ENCODE results near the gene ATP7B.
"Not testable (repeated sequence)": the region's sequence is repeated elsewhere in the genome, so short reads cannot be mapped to it uniquely, and the experiment has no call there.

The ATP7B gene

GRCh38 chr13:52010890-52011631 lies at the start of gene ATP7B:
TSS of gene ATP7B (minus strand) at chr13:52011450. CDS start at chr13:52011337, 113 bp downstream.
- DNase-seq: no peak

GRCh38 chr13:52053460-52053859 lies 42.2 kb upstream of the ATP7B start:
- DNase-seq: no peak

GRCh38 chr13:52051400-52051799 lies 40.1 kb upstream of the ATP7B start:
- DNase-seq: no peak

- no peak for DNase-seq
Observed at GRCh38 chr13:52048516-52048915, 37.3 kb upstream of the ATP7B start.

GRCh38 chr13:52047463-52047862 lies 36.2 kb upstream of the ATP7B start:
- DNase-seq: no peak

GRCh38 chr13:52043675-52044074 lies 32.4 kb upstream of the ATP7B start:
- no peak for DNase-seq

GRCh38 chr13:52036037-52036436 lies 24.8 kb upstream of the ATP7B start:
- DNase-seq: no peak

- peak; percentile 53 for DNase-seq
Observed at GRCh38 chr13:52034616-52035226, 23.5 kb upstream of the ATP7B start.

GRCh38 chr13:52033039-52033438 lies 21.8 kb upstream of the ATP7B start:
- no peak for DNase-seq

GRCh38 chr13:52030401-52030800 lies 19.2 kb upstream of the ATP7B start:
- DNase-seq: not testable (repeated sequence)

GRCh38 chr13:52029569-52029968 lies 18.3 kb upstream of the ATP7B start:
- DNase-seq: peak; percentile 1

GRCh38 chr13:52027832-52028231 lies 16.6 kb upstream of the ATP7B start:
- DNase-seq: no peak

GRCh38 chr13:52026246-52026626 lies 15.0 kb upstream of the ATP7B start:
- no peak for DNase-seq

- DNase-seq: no peak
Observed at GRCh38 chr13:52025475-52026245, 14.4 kb upstream of the ATP7B start.

- DNase-seq: no peak
Observed at GRCh38 chr13:52024481-52024880, 13.2 kb upstream of the ATP7B start, which contains the start of gene UTP14C. TSS of gene UTP14C (plus strand) at chr13:52024691. CDS start at chr13:52028805, 4,114 bp downstream.

GRCh38 chr13:52022356-52022755 lies 11.1 kb upstream of the ATP7B start:
- no peak for DNase-seq

- DNase-seq: no peak
Observed at GRCh38 chr13:52020191-52020590, 8.9 kb upstream of the ATP7B start.

GRCh38 chr13:52016296-52016695 lies 5.0 kb upstream of the ATP7B start:
- DNase-seq: no peak

- no peak for DNase-seq
Observed at GRCh38 chr13:52012512-52012836, 1.2 kb upstream of the ATP7B start.

- DNase-seq: peak; percentile 97
Observed at GRCh38 chr13:52011632-52012511, 622 bp upstream of the ATP7B start, which contains the start of gene ALG11. TSS of gene ALG11 (plus strand) at chr13:52012398. CDS start at chr13:52012419, 21 bp downstream.

GRCh38 chr13:52009946-52010345 lies 1.3 kb downstream of the ATP7B start:
- no peak for DNase-seq

- DNase-seq: no peak
Observed at GRCh38 chr13:52006523-52007245, 4.6 kb downstream of the ATP7B start.
